NCI-H1105 treated with DMSO at 0.1 percent for 48 hours (cell line): ENCODE results near the gene HEATR3.
"Not testable (repeated sequence)": the region's sequence is repeated elsewhere in the genome, so short reads cannot be mapped to it uniquely, and the experiment has no call there.

Source experiments
- DNase-seq: peaks from one replicate; lab custom pipeline; 2025; lab: John Stamatoyannopoulos, UW

HEATR3 gene

GRCh38 chr16:50102051-50102746 lies 36.4 kb downstream of the HEATR3 start:
- DNase-seq, result no peak

DNA sequence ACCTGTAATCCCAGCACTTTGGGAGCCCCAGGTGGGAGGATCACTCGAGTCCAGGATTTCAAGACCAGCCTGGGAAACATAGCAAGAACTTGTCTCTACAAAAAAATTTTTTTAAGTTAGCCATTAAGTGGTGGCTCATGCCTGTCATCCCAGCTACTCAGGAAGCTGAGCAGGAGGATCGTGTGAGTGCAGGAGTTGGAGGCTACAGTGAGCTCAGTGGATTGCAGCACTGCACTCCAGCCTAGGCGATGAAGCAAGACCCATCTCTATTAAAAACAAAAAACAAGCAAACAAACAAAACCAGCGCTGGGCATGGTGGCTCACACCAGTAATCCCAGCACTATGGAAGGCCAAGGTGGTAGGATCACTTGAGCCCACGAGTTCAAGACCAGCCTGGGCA lies 38.0 kb downstream of the HEATR3 start:
- DNase-seq, result no peak

DNA sequence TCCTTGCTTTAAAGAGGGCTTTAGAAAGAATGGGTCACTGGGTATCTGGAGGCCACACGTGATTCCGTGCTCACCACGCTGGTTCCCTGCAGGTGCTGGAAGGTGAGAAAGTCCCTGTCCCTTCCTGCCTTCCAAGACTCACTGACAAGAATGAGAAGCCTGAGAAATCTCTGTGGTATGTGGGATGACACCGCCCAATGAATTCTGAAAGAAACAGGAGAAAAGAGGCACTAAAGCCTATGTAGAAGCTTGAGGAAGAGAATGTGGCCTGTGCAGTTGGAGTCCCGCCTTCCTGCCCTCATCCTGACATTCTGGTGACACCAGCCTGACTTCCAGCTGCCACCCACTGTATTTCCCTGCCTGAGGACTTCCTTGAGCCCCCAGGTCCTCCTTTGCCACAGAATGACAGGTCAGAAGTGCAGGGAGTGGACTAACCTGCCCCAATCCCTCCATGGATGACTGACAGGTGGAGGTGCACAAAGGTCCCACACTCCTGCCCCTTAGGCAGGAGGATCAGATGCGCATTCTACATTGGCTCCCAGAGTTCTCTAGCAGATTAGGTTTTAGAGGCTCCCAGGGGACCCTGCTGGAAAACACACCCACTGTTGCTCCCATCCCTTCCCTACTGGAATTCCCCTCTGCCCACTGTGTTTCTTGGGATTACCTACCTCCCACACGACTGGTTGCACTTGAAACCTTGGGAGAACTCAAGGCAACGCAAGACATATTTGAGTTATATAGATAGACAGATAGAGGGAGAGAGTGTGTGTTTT lies 48.8 kb downstream of the HEATR3 start:
- DNase-seq, result no peak

GRCh38 chr16:50120711-50121110 lies 54.9 kb downstream of the HEATR3 start:
- no peak for DNase-seq

GRCh38 chr16:50121278-50121677 lies 55.5 kb downstream of the HEATR3 start:
- DNase-seq, result no peak

GRCh38 chr16:50121721-50122445 lies 56.1 kb downstream of the HEATR3 start:
- peak; percentile 69 for DNase-seq

- no peak for DNase-seq
These were observed 57.6 kb downstream of the HEATR3 start for GRCh38 chr16:50123417-50123816.

DNA sequence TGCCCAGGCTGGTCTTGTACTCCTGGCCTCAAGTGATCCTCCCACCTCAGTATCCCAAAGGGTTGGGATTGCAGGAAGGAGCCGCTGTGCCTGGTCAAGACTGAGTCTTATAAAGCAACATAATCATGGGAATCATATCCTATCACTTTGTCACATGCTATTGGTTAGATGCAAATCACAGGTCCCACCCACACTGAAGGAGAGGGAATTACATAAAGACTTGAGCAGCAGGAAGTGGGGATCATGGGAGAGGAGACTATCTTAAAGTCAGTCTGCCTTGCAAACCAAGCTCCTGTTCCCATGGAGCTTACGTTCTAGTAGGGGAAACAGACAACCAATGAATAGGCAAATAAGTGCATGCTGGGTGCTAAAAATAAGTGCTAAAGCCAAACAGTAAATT lies 59.0 kb downstream of the HEATR3 start:
- no peak for DNase-seq

DNA sequence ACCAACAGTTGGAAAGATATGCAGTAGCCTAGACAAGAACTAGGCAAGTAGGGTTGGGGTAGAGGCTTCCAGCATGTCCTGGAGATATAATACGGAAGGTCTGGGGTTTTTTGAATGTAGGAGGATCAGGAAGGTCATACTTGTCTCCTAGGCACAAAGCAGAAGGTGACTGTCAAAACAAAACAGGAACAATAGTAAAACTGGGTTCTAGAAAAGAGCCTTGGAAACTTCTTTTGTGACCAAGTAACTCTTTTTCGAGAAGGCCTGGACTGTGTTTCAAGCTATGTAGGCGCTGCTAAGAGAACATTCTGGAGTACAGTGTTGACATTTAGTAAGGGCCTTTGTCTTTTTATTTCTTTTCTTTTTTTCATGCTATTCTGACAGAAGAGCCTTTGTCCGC lies 60.4 kb downstream of the HEATR3 start:
- no peak for DNase-seq

DNA sequence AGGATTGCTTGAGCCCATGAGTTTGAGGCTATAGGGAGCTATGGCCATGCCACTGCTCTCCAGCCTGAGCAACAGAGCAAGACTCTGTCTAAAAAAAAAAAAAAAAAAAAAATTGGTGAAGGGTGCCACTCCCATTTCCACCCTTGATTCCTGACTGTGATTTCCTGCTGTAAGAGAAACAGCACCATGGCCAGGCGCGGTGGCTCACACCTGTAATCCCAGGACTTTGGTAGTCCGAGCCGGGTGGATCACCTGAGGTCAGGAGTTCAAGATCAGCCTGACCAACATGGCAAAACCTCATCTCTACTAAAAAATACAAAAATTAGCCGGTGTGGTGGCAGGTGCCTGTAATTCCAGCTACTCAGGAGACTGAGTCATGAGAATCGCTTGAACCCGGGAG lies 66.8 kb downstream of the HEATR3 start:
- not testable (repeated sequence) for DNase-seq

DNA sequence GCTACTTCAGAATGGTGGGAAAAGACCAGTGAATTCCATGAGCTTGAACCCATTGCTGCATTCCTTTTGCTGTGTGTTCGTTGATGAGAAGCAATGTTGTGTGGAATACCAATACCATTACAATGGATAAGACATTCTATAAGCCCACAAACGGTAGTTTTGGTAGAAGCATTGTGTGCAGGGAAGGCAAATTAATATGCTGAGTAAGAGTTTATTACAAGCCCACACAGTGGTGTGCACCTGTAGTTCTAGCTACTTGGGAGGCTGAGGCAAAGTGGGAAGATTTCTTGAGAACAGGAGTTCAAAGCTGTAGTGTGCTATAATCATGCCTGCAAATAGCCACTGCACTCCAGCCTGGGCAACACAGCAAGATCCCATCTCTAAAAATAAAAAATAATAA lies 67.4 kb downstream of the HEATR3 start:
- DNase-seq, result no peak

DNA sequence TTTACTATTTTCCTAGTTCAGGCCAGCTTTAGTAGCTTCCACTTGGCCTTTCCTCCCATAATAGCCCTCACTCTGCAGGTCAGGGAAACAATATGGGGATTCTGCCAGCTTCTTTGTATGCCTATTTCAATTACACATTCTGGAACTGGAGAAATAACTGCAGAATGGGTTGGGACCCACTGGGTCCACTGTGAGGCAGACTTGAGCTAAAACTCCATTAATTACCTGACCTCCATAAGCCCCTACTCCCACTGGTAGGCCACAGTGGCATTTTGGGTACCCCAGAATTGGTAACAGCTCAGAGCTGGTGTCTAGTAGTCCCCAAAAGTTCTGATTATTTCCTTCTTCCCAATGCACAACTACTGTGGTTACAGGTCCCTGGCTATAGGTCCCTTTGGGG lies 70.6 kb downstream of the HEATR3 start:
- DNase-seq, result no peak

- DNase-seq, result no peak
These were observed 71.5 kb downstream of the HEATR3 start for GRCh38 chr16:50137268-50137667.

DNA sequence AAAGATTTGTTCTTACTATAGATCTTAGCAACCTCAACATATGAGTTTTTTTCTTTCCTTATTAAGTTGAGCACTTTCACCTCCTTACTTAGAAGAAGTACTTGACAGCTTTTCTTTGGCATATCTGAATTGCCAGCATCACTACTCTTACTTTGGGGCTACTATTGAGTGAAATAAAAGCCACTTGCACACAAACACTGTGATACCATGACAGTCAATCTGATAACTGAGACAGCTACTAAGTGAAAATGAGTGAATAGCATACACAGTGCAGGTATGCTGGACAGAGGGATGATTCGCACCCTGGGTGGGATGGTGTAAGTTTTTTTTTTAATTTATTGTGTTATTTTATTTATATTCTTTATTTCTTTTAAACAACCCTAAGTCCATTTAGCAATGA lies 73.8 kb downstream of the HEATR3 start:
- DNase-seq, result no peak

GRCh38 chr16:50144211-50144610 lies 78.4 kb downstream of the HEATR3 start:
- no peak for DNase-seq

- peak; percentile 51 for DNase-seq
These were observed 81.0 kb downstream of the HEATR3 start for GRCh38 chr16:50146479-50147435.

DNA sequence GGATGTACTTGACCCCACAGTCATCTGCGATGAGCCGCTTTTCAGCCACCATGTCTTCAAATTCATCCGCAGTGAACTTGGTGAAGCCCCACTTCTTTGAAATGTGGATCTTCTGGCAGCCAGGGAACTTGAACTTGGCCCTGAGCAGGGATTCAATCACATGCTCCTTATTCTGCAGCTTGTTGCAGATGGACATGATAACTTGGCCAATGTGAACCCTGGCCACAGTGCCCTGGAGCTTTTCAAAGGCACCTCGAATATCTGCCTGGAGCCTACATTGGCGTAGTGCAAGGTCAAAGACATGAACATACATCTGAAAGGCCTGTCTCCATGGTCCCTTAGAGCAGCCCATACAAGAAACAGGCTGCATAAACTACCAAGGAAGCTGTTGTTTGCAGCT lies 85.6 kb downstream of the HEATR3 start:
- no peak for DNase-seq

DNA sequence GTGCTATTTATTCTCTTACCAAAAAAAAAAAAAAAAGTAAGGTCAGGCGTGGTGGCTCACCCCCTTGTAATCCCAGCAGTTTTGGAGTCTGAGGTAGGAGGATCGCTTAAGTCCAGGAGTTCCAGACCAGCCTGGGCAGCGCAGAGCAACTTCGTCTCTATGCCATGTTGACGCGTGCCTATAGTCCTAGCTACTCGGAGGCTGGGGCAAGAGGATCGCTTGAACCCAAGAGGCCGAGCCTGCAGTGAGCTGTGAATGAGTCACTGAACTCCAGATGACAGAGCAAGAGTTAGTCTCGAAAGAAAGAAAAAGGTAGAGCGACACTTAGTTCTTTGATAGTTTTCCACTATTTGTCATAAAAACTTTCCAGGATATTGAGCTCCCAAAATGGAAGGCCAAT lies 86.0 kb downstream of the HEATR3 start:
- DNase-seq, result no peak

DNA sequence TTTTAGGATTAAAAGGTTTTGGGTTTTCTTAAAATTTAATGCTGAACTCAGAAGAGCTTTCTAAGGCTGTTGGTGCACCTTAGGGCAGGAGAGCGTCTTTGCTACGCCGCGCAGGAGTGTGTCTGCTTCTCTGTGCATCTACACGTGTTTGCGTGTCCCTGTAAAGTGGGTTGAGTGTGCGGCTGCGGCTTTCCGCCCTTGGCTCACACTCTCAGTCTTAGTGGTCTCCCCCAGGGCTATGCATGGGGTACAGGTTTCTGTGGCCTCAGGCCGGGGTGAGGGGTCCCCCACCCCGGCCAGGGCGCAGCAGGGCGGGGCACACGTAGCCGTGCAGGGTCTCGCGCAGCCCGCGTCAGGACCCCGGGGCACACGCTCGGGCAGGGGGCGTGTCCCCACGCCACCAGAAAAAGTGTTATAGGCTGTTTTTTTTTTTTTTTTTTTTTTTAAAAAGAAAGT lies 86.6 kb downstream of the HEATR3 start:
- DNase-seq, result peak; percentile 49

GRCh38 chr16:50152807-50153595 lies 87.2 kb downstream of the HEATR3 start, which contains the start of gene TENT4B:
Gene TENT4B, plus strand, starts transcription at chr16:50153306. Its CDS starts 316 bp downstream, at chr16:50153622.
- peak; percentile 76 for DNase-seq
